ENCODE measurements around the gene ANKHD1. TPM values are rescaled to one million over a fixed set of nuclear protein-coding genes. Genes with fewer than 3 reads are reported as not detected.
"Not testable (repeated sequence)": the region's sequence is repeated elsewhere in the genome, so short reads cannot be mapped to it uniquely, and the experiment has no call there.

ANKHD1 gene
- polyA plus RNA-seq, 1 donor = 131 TPM

DNA sequence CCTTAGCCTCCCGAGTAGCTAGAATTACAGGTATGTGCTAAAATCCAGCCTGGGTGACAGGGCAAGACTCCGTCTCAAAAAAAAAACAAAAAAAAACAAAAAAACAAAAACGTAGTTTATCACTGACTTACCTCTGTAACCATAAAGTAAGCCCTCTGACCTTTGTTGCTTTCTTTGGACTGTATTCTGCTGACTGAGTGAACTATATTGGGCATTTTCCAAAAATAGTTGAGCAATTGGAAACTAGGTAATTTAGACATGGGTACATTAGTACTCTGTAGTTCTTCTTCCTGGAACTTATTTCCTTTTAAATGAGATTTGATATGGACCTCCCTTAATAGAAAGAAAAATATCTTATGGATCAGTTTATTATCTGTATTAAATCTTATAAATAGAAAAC, 66.6 kb downstream of the ANKHD1 start:
- Histone ChIP-seq H3K4me3 (ENCODE audit: low read length) (no peak overlapping the region), H3K36me3 (ENCODE audit: control insufficient read depth, insufficient read depth, low read length) (peaks cover 23% of the 10 kb centered on the region), H3K9me3 (ENCODE audit: control insufficient read depth, low read depth, low read length) (no peaks in the 10 kb centered on the region), H3K27me3 (ENCODE audit: control insufficient read depth, insufficient read depth, low read length) (no peaks in the 10 kb centered on the region), H3K4me1 (ENCODE audit: control insufficient read depth, insufficient read depth, low read length) (no peaks in the 10 kb centered on the region), H3K27ac (ENCODE audit: low read length) (no peak overlapping the region)
- DNase-seq = no peak
- WGBS (ENCODE audit: insufficient coverage, low lambda C conversion rate) = 70% methylated on average over 2 of the region's 3 CpGs

DNA sequence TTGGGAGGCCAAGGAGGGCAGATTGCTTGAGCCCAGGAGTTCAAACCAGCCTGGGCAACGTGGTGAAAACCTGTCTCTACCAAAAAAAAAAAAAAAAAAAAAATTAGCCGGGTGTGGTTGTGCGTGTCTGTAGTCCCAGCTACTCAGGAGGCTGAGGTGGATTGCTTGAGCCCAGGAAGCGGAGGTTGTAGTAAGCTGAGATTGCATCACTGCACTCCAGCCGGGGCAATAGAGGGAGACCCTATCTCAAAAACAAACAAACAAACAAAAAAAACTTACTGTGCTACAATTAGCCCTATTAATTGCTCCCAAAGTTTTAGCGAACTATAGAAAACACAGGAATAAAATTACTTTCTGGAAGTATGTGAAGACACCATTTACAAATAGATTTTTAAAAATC, 67.6 kb downstream of the ANKHD1 start:
- Histone ChIP-seq H3K27me3 (ENCODE audit: control insufficient read depth, insufficient read depth, low read length) (no peaks in the 10 kb centered on the region), H3K4me3 (ENCODE audit: low read length) (no peak overlapping the region), H3K27ac (ENCODE audit: low read length) (no peak overlapping the region), H3K9me3 (ENCODE audit: control insufficient read depth, low read depth, low read length) (no peaks in the 10 kb centered on the region), H3K4me1 (ENCODE audit: control insufficient read depth, insufficient read depth, low read length) (no peaks in the 10 kb centered on the region), H3K36me3 (ENCODE audit: control insufficient read depth, insufficient read depth, low read length) (peaks cover 29% of the 10 kb centered on the region)
- no CpG with 5 or more reads among the region's 6 CpGs for WGBS (ENCODE audit: insufficient coverage, low lambda C conversion rate)
- no peak for DNase-seq

DNA sequence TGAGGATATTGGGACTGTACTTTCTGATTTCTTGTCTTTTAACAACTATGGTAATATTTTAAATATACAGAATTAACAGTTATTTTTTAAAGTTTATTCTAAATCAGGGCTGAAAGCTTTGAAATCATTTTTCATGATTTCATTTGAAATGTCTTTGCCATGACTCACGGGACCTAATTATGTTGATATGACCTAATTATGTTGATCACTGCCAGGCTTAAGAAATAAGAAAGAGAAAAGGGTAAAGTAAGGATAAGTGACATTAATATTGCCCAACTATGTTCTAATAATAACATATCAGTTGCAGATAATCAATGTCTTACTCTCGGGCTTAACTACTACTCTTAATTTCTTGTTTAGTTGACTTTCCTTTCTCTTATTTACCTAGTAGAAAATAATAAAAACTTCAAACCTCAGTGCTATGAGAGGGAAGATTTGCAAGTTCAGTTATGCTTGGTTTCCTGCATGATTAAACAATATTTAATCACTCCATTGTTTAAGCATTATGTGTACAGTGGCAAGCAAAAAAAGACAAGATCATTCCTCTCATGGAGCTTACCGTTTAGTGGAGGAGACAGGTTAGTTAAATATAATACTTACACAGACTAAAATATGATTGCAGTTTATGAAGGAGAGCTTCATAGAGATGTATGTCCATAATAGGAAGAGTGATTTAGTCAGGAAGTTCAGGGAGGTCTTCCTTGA, 78.8 kb downstream of the ANKHD1 start:
- WGBS (ENCODE audit: insufficient coverage, low lambda C conversion rate) = 93% methylated on average over 3 of the region's 3 CpGs
- Histone ChIP-seq H3K27ac (ENCODE audit: low read length) (no peak overlapping the region), H3K9me3 (ENCODE audit: control insufficient read depth, low read depth, low read length) (no peaks in the 10 kb centered on the region), H3K4me3 (ENCODE audit: low read length) (no peak overlapping the region), H3K4me1 (ENCODE audit: control insufficient read depth, insufficient read depth, low read length) (no peaks in the 10 kb centered on the region), H3K27me3 (ENCODE audit: control insufficient read depth, insufficient read depth, low read length) (no peaks in the 10 kb centered on the region), H3K36me3 (ENCODE audit: control insufficient read depth, insufficient read depth, low read length) (peaks cover 16% of the 10 kb centered on the region)
- DNase-seq = no peak

DNA sequence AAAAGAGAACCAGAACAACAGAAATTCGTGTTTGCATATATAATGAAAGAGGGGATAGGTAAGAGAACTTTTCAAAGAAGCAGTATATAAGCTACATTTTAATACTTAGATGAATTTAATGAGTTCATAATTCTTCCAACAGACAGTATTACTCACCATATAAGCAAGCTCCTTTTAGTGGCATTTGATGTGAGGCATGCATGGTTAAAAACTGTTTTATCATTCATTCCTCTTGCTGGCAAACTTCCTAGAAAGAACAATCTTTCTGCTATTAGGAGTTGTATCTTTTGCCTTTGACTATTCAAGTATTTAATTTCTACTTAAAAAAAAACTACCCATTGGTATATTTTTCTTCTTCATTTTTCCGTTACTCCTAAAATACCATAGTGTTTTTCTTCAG, 80.1 kb downstream of the ANKHD1 start:
- WGBS (ENCODE audit: insufficient coverage, low lambda C conversion rate) = 92% methylated on average over 2 of the region's 2 CpGs
- Histone ChIP-seq H3K27me3 (ENCODE audit: control insufficient read depth, insufficient read depth, low read length) (no peaks in the 10 kb centered on the region), H3K4me3 (ENCODE audit: low read length) (no peak overlapping the region), H3K9me3 (ENCODE audit: control insufficient read depth, low read depth, low read length) (no peaks in the 10 kb centered on the region), H3K4me1 (ENCODE audit: control insufficient read depth, insufficient read depth, low read length) (no peaks in the 10 kb centered on the region), H3K36me3 (ENCODE audit: control insufficient read depth, insufficient read depth, low read length) (peaks cover 23% of the 10 kb centered on the region), H3K27ac (ENCODE audit: low read length) (no peak overlapping the region)
- no peak for DNase-seq

DNA sequence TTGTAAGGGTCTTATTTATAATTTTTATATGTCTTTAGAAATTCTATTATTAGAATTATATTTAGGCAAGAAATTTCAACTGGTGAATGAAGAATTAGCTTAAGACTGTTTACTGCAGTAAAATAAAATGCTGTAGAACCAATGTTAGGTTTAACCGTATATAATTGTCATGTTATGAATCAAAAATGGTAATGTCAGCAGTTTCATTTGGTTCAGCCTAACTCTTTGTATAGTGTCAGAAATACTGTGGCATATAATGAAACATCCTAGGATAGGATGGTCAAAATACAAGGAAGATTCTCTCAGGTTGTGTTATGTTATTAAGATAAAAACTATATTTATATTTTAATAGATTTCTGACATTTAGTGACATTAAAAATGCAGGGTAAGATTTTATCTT, 81.4 kb downstream of the ANKHD1 start:
- Histone ChIP-seq H3K27ac (ENCODE audit: low read length) (no peak overlapping the region), H3K4me3 (ENCODE audit: low read length) (no peak overlapping the region), H3K9me3 (ENCODE audit: control insufficient read depth, low read depth, low read length) (no peaks in the 10 kb centered on the region), H3K36me3 (ENCODE audit: control insufficient read depth, insufficient read depth, low read length) (peaks cover 25% of the 10 kb centered on the region), H3K4me1 (ENCODE audit: control insufficient read depth, insufficient read depth, low read length) (no peaks in the 10 kb centered on the region), H3K27me3 (ENCODE audit: control insufficient read depth, insufficient read depth, low read length) (no peaks in the 10 kb centered on the region)
- 100% methylated on average over 1 of the region's 1 CpG for WGBS (ENCODE audit: insufficient coverage, low lambda C conversion rate)
- no peak for DNase-seq

GRCh38 chr5:140488141-140488540, 86.5 kb downstream of the ANKHD1 start:
- not testable (repeated sequence) for DNase-seq; H3K4me1 ChIP-seq (ENCODE audit: control insufficient read depth, insufficient read depth, low read length); H3K27ac ChIP-seq (ENCODE audit: low read length); H3K9me3 ChIP-seq (ENCODE audit: control insufficient read depth, low read depth, low read length); H3K4me3 ChIP-seq (ENCODE audit: low read length); H3K27me3 ChIP-seq (ENCODE audit: control insufficient read depth, insufficient read depth, low read length)
- H3K36me3 ChIP-seq (ENCODE audit: control insufficient read depth, insufficient read depth, low read length) = peaks cover 43% of the 10 kb centered on the region
- WGBS (ENCODE audit: insufficient coverage, low lambda C conversion rate) = no CpG with 5 or more reads among the region's 4 CpGs

- Histone ChIP-seq H3K36me3 (ENCODE audit: control insufficient read depth, insufficient read depth, low read length) (peaks cover 41% of the 10 kb centered on the region), H3K4me1 (ENCODE audit: control insufficient read depth, insufficient read depth, low read length) (no peaks in the 10 kb centered on the region), H3K9me3 (ENCODE audit: control insufficient read depth, low read depth, low read length) (no peaks in the 10 kb centered on the region), H3K27ac (ENCODE audit: low read length) (no peak overlapping the region), H3K4me3 (ENCODE audit: low read length) (no peak overlapping the region), H3K27me3 (ENCODE audit: control insufficient read depth, insufficient read depth, low read length) (no peaks in the 10 kb centered on the region)
- WGBS (ENCODE audit: insufficient coverage, low lambda C conversion rate) = 100% methylated on average over 2 of the region's 6 CpGs
- DNase-seq = no peak
Measured at GRCh38 chr5:140488914-140489313, 87.3 kb downstream of the ANKHD1 start.

- Histone ChIP-seq H3K4me3 (ENCODE audit: low read length) (no peak overlapping the region), H3K27ac (ENCODE audit: low read length) (no peak overlapping the region), H3K27me3 (ENCODE audit: control insufficient read depth, insufficient read depth, low read length) (no peaks in the 10 kb centered on the region), H3K9me3 (ENCODE audit: control insufficient read depth, low read depth, low read length) (no peaks in the 10 kb centered on the region), H3K4me1 (ENCODE audit: control insufficient read depth, insufficient read depth, low read length) (no peaks in the 10 kb centered on the region), H3K36me3 (ENCODE audit: control insufficient read depth, insufficient read depth, low read length) (peaks cover 16% of the 10 kb centered on the region)
- DNase-seq = peak; percentile 2 to 5
Measured at GRCh38 chr5:140497897-140498296, 96.3 kb downstream of the ANKHD1 start.

DNA sequence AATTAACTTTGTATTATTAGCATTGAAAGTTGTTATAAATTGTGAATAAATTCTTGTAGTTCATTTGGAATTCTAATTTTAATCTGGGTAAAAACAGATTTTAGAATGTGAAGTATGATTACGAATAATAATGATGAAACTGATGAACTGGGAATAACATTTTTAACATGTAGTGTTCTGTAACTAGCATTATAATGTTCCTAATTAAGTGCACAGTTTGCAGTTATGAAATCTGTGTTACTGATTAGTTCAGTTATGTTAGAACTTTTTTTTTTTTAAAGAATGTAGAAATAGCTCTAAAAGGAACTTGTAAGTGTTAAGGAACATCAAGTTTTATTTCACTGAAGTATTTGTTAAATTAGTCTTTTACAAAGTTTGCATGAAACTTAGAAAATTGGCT, 97.0 kb downstream of the ANKHD1 start:
- H3K27me3 ChIP-seq (ENCODE audit: control insufficient read depth, insufficient read depth, low read length) = no peaks in the 10 kb centered on the region
- no peak overlapping the region for H3K4me3 ChIP-seq (ENCODE audit: low read length)
- H3K36me3 ChIP-seq (ENCODE audit: control insufficient read depth, insufficient read depth, low read length) = peaks cover 13% of the 10 kb centered on the region
- H3K4me1 ChIP-seq (ENCODE audit: control insufficient read depth, insufficient read depth, low read length) = no peaks in the 10 kb centered on the region
- WGBS (ENCODE audit: insufficient coverage, low lambda C conversion rate) = 100% methylated on average over 1 of the region's 1 CpG
- no peak for DNase-seq
- H3K9me3 ChIP-seq (ENCODE audit: control insufficient read depth, low read depth, low read length) = no peaks in the 10 kb centered on the region
- H3K27ac ChIP-seq (ENCODE audit: low read length) = no peak overlapping the region

DNA sequence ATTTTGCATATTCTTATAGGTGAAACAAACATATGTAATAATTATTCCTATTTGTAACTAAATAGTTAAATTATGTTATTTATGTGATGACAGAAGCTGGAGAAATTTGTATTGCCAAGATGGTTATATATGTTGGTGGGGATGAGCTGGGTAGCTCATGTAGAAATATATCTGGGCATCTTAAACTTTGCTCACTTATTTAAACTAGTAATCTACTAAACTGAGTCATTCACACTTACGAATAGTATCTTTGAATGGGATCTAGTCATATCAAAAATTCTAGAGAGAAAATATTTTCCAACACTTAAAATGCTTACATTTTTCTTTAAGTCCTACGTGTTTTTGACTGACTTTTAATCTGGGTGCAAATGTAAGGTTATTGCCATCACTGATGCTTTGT, 101.2 kb downstream of the ANKHD1 start:
- H3K27me3 ChIP-seq (ENCODE audit: control insufficient read depth, insufficient read depth, low read length) = no peaks in the 10 kb centered on the region
- 100% methylated on average over 2 of the region's 2 CpGs for WGBS (ENCODE audit: insufficient coverage, low lambda C conversion rate)
- no peaks in the 10 kb centered on the region for H3K4me1 ChIP-seq (ENCODE audit: control insufficient read depth, insufficient read depth, low read length)
- no peak overlapping the region for H3K27ac ChIP-seq (ENCODE audit: low read length)
- no peaks in the 10 kb centered on the region for H3K9me3 ChIP-seq (ENCODE audit: control insufficient read depth, low read depth, low read length)
- H3K36me3 ChIP-seq (ENCODE audit: control insufficient read depth, insufficient read depth, low read length) = peaks cover 25% of the 10 kb centered on the region
- H3K4me3 ChIP-seq (ENCODE audit: low read length) = no peak overlapping the region
- DNase-seq = no peak

- no CpG with 5 or more reads among the region's 4 CpGs for WGBS (ENCODE audit: insufficient coverage, low lambda C conversion rate)
- Histone ChIP-seq H3K9me3 (ENCODE audit: control insufficient read depth, low read depth, low read length) (no peaks in the 10 kb centered on the region), H3K4me1 (ENCODE audit: control insufficient read depth, insufficient read depth, low read length) (no peaks in the 10 kb centered on the region), H3K27me3 (ENCODE audit: control insufficient read depth, insufficient read depth, low read length) (no peaks in the 10 kb centered on the region), H3K4me3 (ENCODE audit: low read length) (no peak overlapping the region), H3K27ac (ENCODE audit: low read length) (no peak overlapping the region), H3K36me3 (ENCODE audit: control insufficient read depth, insufficient read depth, low read length) (peaks cover 69% of the 10 kb centered on the region)
- DNase-seq = peak in 1 of 2 donors; percentile 2
Measured at GRCh38 chr5:140509898-140510297, 108.3 kb downstream of the ANKHD1 start.

Data from large intestine (tissue), 3 donors.